SK-N-SH (cell line): ENCODE measurements around the gene LOXHD1. TPM values are rescaled to one million over a fixed set of nuclear protein-coding genes. Genes with fewer than 3 reads are reported as not detected.

ENCODE experiments used
- CTCF ChIA-PET: fragments of 300-600, 350-600 bp; formaldehyde crosslinking; extraction: SDS; loops from one replicate; lab custom pipeline; 2021; lab: Yijun Ruan, JAX
- POLR2A ChIA-PET: fragments of 350-600 bp; sonication (Branson Sonifier 250); formaldehyde crosslinking; extraction: SDS; loops from one replicate; lab custom pipeline; 2020; ENCODE audit warnings: antibody characterized with exemption, inconsistent platforms; lab: Yijun Ruan, JAX
- DNase-seq: peaks from one replicate; pipeline ENCODE4 v3.0.0; 2012
- H2AFZ ChIP-seq: fragments of 200-600 bp; sonication (generic); 2 replicates; pipeline ENCODE4 v1.8.1; 2016; ENCODE audit warnings: antibody characterized with exemption, mild to moderate bottlenecking, low read depth
- H3F3A ChIP-seq: fragments of 200-600 bp; sonication (generic); replicated peaks from 2 replicates; pipeline ENCODE3; 2016; ENCODE audit warnings: antibody characterized with exemption, mild to moderate bottlenecking; ENCODE audit not compliant: insufficient read depth
- H3K27ac ChIP-seq, 2 experiments: fragments of 200-500 bp in 1 of 2; fragments of 200-600 bp in 1 of 2; sonication (Bioruptor generic) in 1 of 2; sonication (generic), shearing (Covaris generic) in 1 of 2; 2 replicates each; pipeline versions ENCODE4 v1.5.1 to v1.6.1; 2014 to 2016; ENCODE audit warnings: low read depth in 2 of 2, inconsistent platforms in 1 of 2, low read length in 1 of 2, mild to moderate bottlenecking in 1 of 2, mixed read lengths in 1 of 2
- H3K27me3 ChIP-seq: fragments of 200-600 bp; sonication (generic), shearing (Covaris generic); 2 replicates; pipeline ENCODE4 v1.6.1; 2016; ENCODE audit warnings: mixed run types; ENCODE audit not compliant: insufficient read depth
- H3K36me3 ChIP-seq, 2 experiments: fragments of 200-500 bp in 1 of 2; fragments of 200-600 bp in 1 of 2; sonication (Bioruptor generic) in 1 of 2; sonication (generic) in 1 of 2; replicated peaks in 1 of 2; 2 replicates each; pipeline versions ENCODE3 to v1.5.1; 2014 to 2016; ENCODE audit warnings: low read length in 1 of 2, mild to moderate bottlenecking in 1 of 2; ENCODE audit not compliant: insufficient read depth in 2 of 2, control insufficient read depth in 1 of 2
- H3K4me1 ChIP-seq, 2 experiments: fragments of 200-500 bp in 1 of 2; fragments of 200-600 bp in 1 of 2; sonication (Bioruptor generic) in 1 of 2; sonication (generic), shearing (Covaris generic) in 1 of 2; 2 replicates each; pipeline versions ENCODE4 v1.5.1 to v1.6.1; 2014 to 2016; ENCODE audit warnings: low read depth in 1 of 2, low read length in 1 of 2, mixed run types in 1 of 2; ENCODE audit not compliant: insufficient read depth in 2 of 2, control insufficient read depth in 1 of 2
- H3K4me2 ChIP-seq: fragments of 200-600 bp; sonication (generic), shearing (Covaris generic); 2 replicates; pipeline ENCODE4 v1.6.1; 2017; ENCODE audit warnings: mixed run types
- H3K4me3 ChIP-seq, 2 experiments: fragments of 200-500 bp in 1 of 2; fragments of 200-600 bp in 1 of 2; sonication (Bioruptor generic) in 1 of 2; sonication (generic), shearing (Covaris generic) in 1 of 2; 2 replicates each; pipeline versions ENCODE4 v1.5.1 to v1.8.1; 2014 to 2016; ENCODE audit warnings: low read depth in 2 of 2, inconsistent platforms in 1 of 2, low read length in 1 of 2, mild to moderate bottlenecking in 1 of 2, mixed read lengths in 1 of 2, moderate library complexity in 1 of 2
- H3K79me2 ChIP-seq: fragments of 200-600 bp; sonication (generic); 2 replicates; pipeline ENCODE4 v1.8.1; 2017; ENCODE audit warnings: mild to moderate bottlenecking; ENCODE audit not compliant: insufficient read depth
- H3K9ac ChIP-seq: fragments of 200-600 bp; sonication (generic); 2 replicates; pipeline ENCODE4 v1.6.1; 2017; ENCODE audit warnings: mixed run types
- H3K9me2 ChIP-seq: fragments of 200-600 bp; sonication (generic); 2 replicates; pipeline ENCODE4 v1.6.1; 2017; ENCODE audit warnings: mixed run types
- H3K9me3 ChIP-seq: fragments of 200-600 bp; sonication (generic); 2 replicates; pipeline ENCODE4 v1.6.1; 2017; ENCODE audit warnings: mixed run types, mild to moderate bottlenecking, moderate library complexity
- H4K20me1 ChIP-seq: fragments of 200-600 bp; sonication (generic); 2 replicates; pipeline ENCODE4 v1.6.1; 2017; ENCODE audit warnings: mild to moderate bottlenecking, mixed run types; ENCODE audit not compliant: insufficient read depth
- EP300 ChIP-seq, 2 experiments: IDR thresholded peaks; 2 replicates each; pipeline versions ENCODE4 v1.4.0 to v1.6.1; 2012; ENCODE audit warnings: borderline replicate concordance in 1 of 2, low read depth in 1 of 2, low read length in 1 of 2
- EZH2phosphoT487 ChIP-seq: fragments of 200-600 bp; sonication (generic); IDR thresholded peaks from 2 replicates; pipeline ENCODE4 v1.6.1; 2017; ENCODE audit warnings: low read depth, mixed run types, mild to moderate bottlenecking, antibody characterized with exemption, moderate library complexity, borderline replicate concordance
- FOSL2 ChIP-seq: IDR thresholded peaks from 2 replicates; pipeline ENCODE4 v1.4.0; 2012; ENCODE audit warnings: low read depth, mild to moderate bottlenecking, moderate library complexity, borderline replicate concordance
- MAX ChIP-seq: IDR thresholded peaks from 2 replicates; pipeline ENCODE4 v1.4.0; 2012; ENCODE audit warnings: low read depth
- RAD21 ChIP-seq: IDR thresholded peaks from 2 replicates; pipeline ENCODE4 v1.6.1; 2012; ENCODE audit warnings: mild to moderate bottlenecking, low read length
- RXRA ChIP-seq: IDR thresholded peaks from 2 replicates; pipeline ENCODE4 v1.4.0; 2012; ENCODE audit warnings: low read depth, mild to moderate bottlenecking, borderline replicate concordance
- USF2 ChIP-seq: fragments of 150-350 bp; IDR thresholded peaks from 2 replicates; pipeline ENCODE4 v1.6.1; 2017; ENCODE audit warnings: antibody characterized with exemption, low read length, low read depth, borderline replicate concordance
- ZBTB33 ChIP-seq: IDR thresholded peaks from 2 replicates; pipeline ENCODE4 v1.4.0; 2012; ENCODE audit warnings: low read depth, borderline replicate concordance
- WGBS: methylation state at CpG from one replicate; pipeline ENCODE4 v1.1.6; 2017; ENCODE audit warnings: low lambda C conversion rate; 5-methylcytosine and 5-hydroxymethylcytosine counted together
- polyA plus RNA-seq, 3 experiments: library from polyadenylated mRNA; depleted of rRNA; stranded (reverse); fragments of >200 nt; gene quantifications; 2 replicates each; pipeline ENCODE4 v1.2.3, GENCODE V29; 2012
- TF ChIP-seq, protein P1 (sequence below): fragments of 200-600 bp; sonication (generic); IDR thresholded peaks from 2 replicates; pipeline ENCODE4 v1.6.1; 2017; ENCODE audit warnings: antibody characterized with exemption, mild to moderate bottlenecking, moderate library complexity
- TF ChIP-seq, protein P2 (sequence below): IDR thresholded peaks from 2 replicates; pipeline ENCODE4 v1.4.0; 2012; ENCODE audit warnings: low read depth, borderline replicate concordance
- TF ChIP-seq, protein P3 (sequence below): IDR thresholded peaks from 2 replicates; pipeline ENCODE4; 2012
- TF ChIP-seq, protein P4 (sequence below): IDR thresholded peaks from 2 replicates; pipeline ENCODE4 v1.6.1; 2012; ENCODE audit warnings: mild to moderate bottlenecking, low read depth, low read length, moderate library complexity

LOXHD1 gene
- polyA plus RNA-seq, 1 of the 3 experiments (the other 2 are of a cell fraction): not detected

DNA sequence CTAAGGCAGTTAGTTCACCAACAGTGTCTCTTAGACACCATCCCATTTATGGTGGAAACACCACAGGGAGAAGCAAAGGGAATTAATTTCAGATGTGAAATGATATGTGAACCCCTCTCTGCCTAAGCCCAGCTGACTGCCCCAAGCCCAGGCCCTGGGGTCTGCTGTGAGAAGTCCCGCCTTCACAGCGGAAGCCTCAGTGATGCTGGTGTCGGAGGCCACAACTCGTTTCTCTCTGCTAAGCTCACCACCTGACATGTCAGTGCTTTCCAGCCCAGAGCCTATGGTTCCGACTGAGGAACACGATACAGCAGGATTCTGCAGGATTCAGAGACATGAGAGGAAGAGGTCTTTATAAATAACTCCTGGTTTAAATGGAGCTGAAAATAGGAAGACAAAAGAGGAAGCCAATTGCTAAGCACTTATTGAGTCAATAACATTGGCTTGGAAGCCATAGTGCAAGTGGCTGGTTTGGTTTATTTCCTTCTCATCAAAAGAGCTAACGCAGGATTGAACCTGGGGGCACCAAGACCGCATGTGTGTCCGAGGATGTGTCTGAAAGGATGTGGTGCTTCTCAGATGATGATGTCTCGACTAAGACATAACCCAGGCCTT, 21.9 kb upstream of the LOXHD1 start:
- Histone ChIP-seq H3K9ac (no peak overlapping the region), H3K27ac (no peak overlapping the region), H4K20me1 (no peaks in the 10 kb centered on the region), H3K4me1 (no peaks in the 10 kb centered on the region; a peak in 1 of 4 replicates), H3K4me3 (no peak overlapping the region), H3K79me2 (no peaks in the 10 kb centered on the region), H3K4me2 (no peak overlapping the region), H3K36me3 (no peaks in the 10 kb centered on the region), H3K9me3 (no peaks in the 10 kb centered on the region), H3K9me2 (no peaks in the 10 kb centered on the region), H3K27me3 (no peaks in the 10 kb centered on the region), H2AFZ (no peak overlapping the region), H3F3A (no peaks in the 10 kb centered on the region)
- CTCF ChIA-PET: interaction anchor here (1.0 to 1.3 kb wide), 3 partner anchors 19 to 31 kb away, joined by 3 to 5 read pairs (median 4); no protein-coding TSS in a partner anchor
- DNase-seq: no peak
- TF ChIP-seq RXRA (no peak), ZBTB33 (no peak), USF2 (no peak), RAD21 (no peak), EP300 (IDR thresholded peaks at IDR 0.05; ENCODE audit: borderline replicate concordance in 1 of 2, low read depth in 1 of 2, low read length in 1 of 2) (no peak), EZH2phosphoT487 (no peak), FOSL2 (no peak), MAX (no peak)
- TF ChIP-seq, protein P1, sequence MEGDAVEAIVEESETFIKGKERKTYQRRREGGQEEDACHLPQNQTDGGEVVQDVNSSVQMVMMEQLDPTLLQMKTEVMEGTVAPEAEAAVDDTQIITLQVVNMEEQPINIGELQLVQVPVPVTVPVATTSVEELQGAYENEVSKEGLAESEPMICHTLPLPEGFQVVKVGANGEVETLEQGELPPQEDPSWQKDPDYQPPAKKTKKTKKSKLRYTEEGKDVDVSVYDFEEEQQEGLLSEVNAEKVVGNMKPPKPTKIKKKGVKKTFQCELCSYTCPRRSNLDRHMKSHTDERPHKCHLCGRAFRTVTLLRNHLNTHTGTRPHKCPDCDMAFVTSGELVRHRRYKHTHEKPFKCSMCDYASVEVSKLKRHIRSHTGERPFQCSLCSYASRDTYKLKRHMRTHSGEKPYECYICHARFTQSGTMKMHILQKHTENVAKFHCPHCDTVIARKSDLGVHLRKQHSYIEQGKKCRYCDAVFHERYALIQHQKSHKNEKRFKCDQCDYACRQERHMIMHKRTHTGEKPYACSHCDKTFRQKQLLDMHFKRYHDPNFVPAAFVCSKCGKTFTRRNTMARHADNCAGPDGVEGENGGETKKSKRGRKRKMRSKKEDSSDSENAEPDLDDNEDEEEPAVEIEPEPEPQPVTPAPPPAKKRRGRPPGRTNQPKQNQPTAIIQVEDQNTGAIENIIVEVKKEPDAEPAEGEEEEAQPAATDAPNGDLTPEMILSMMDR: no peak
- TF ChIP-seq, protein P2, sequence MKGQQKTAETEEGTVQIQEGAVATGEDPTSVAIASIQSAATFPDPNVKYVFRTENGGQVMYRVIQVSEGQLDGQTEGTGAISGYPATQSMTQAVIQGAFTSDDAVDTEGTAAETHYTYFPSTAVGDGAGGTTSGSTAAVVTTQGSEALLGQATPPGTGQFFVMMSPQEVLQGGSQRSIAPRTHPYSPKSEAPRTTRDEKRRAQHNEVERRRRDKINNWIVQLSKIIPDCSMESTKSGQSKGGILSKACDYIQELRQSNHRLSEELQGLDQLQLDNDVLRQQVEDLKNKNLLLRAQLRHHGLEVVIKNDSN: no peak
- TF ChIP-seq, protein P3, sequence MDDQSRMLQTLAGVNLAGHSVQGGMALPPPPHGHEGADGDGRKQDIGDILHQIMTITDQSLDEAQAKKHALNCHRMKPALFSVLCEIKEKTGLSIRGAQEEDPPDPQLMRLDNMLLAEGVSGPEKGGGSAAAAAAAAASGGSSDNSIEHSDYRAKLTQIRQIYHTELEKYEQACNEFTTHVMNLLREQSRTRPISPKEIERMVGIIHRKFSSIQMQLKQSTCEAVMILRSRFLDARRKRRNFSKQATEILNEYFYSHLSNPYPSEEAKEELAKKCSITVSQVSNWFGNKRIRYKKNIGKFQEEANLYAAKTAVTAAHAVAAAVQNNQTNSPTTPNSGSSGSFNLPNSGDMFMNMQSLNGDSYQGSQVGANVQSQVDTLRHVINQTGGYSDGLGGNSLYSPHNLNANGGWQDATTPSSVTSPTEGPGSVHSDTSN: no peak
- TF ChIP-seq, protein P4, sequence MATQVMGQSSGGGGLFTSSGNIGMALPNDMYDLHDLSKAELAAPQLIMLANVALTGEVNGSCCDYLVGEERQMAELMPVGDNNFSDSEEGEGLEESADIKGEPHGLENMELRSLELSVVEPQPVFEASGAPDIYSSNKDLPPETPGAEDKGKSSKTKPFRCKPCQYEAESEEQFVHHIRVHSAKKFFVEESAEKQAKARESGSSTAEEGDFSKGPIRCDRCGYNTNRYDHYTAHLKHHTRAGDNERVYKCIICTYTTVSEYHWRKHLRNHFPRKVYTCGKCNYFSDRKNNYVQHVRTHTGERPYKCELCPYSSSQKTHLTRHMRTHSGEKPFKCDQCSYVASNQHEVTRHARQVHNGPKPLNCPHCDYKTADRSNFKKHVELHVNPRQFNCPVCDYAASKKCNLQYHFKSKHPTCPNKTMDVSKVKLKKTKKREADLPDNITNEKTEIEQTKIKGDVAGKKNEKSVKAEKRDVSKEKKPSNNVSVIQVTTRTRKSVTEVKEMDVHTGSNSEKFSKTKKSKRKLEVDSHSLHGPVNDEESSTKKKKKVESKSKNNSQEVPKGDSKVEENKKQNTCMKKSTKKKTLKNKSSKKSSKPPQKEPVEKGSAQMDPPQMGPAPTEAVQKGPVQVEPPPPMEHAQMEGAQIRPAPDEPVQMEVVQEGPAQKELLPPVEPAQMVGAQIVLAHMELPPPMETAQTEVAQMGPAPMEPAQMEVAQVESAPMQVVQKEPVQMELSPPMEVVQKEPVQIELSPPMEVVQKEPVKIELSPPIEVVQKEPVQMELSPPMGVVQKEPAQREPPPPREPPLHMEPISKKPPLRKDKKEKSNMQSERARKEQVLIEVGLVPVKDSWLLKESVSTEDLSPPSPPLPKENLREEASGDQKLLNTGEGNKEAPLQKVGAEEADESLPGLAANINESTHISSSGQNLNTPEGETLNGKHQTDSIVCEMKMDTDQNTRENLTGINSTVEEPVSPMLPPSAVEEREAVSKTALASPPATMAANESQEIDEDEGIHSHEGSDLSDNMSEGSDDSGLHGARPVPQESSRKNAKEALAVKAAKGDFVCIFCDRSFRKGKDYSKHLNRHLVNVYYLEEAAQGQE: no peak
- POLR2A ChIA-PET: no interaction called here
- 54% methylated on average over 8 of the region's 10 CpGs for WGBS
